WTC11 (cell line): ENCODE measurements around the gene B4GALNT3. TPM values are rescaled to one million over a fixed set of nuclear protein-coding genes. Genes with fewer than 3 reads are reported as not detected.

Experiments
- ATAC-seq: fragments of 200-7000 bp; cut with Tn5 transposase; 2 replicates; pipeline ENCODE4 v1.10.0; 2021; ENCODE audit warnings: mild to moderate bottlenecking, moderate library complexity
- CTCF ChIA-PET: fragments of 300-600 bp; sonication (Branson Sonifier 250); formaldehyde crosslinking; loops from one replicate; lab custom pipeline; 2021; ENCODE audit warnings: antibody characterized with exemption; lab: Charles Lee
- POLR2A ChIA-PET: fragments of 350-600 bp; sonication (Branson Sonifier 250); formaldehyde crosslinking; loops from one replicate; lab custom pipeline; 2021; ENCODE audit warnings: antibody characterized with exemption; lab: Charles Lee
- DNase-seq: peaks from one replicate; pipeline ENCODE4 v3.0.0; 2021; ENCODE audit warnings: low spot score
- H3K27ac Mint-ChIP-seq: 2 replicates; pipeline ENCODE4 v1.8.0; 2021; ENCODE audit warnings: mixed read lengths
- H3K27me3 Mint-ChIP-seq: 2 replicates; pipeline ENCODE4 v1.8.0; 2021; ENCODE audit warnings: low read depth, mild to moderate bottlenecking, moderate library complexity, mixed read lengths
- H3K36me3 Mint-ChIP-seq: 2 replicates; pipeline ENCODE4 v1.8.0; 2021; ENCODE audit warnings: mixed read lengths
- H3K4me1 Mint-ChIP-seq: 2 replicates; pipeline ENCODE4 v1.8.0; 2022; ENCODE audit warnings: mixed read lengths
- H3K4me3 Mint-ChIP-seq: 2 replicates; pipeline ENCODE4 v1.8.0; 2021; ENCODE audit warnings: mild to moderate bottlenecking, moderate library complexity, mixed read lengths
- H3K9me3 Mint-ChIP-seq: 2 replicates; pipeline ENCODE4 v1.8.0; 2021; ENCODE audit warnings: mixed read lengths
- CBFB ChIP-seq: sonication (generic); formaldehyde crosslinking; IDR thresholded peaks from 2 replicates; pipeline ENCODE4 v1.8.1; 2022; ENCODE audit warnings: mild to moderate bottlenecking, low read depth, missing genetic modification reagents
- CREB1 ChIP-seq: sonication (generic); formaldehyde crosslinking; IDR thresholded peaks from 2 replicates; pipeline ENCODE4 v1.8.0; 2023; ENCODE audit warnings: mild to moderate bottlenecking, missing genetic modification reagents
- ESRRA ChIP-seq: sonication (generic); formaldehyde crosslinking; IDR thresholded peaks from 2 replicates; pipeline ENCODE4 v1.8.1; 2022; ENCODE audit warnings: mild to moderate bottlenecking, missing genetic modification reagents, borderline replicate concordance
- ETV6 ChIP-seq: sonication (generic); formaldehyde crosslinking; IDR thresholded peaks from 2 replicates; pipeline ENCODE4 v1.8.1; 2022; ENCODE audit warnings: mild to moderate bottlenecking, missing genetic modification reagents
- GABPB1 ChIP-seq: sonication (generic); formaldehyde crosslinking; IDR thresholded peaks from 2 replicates; pipeline ENCODE4 v1.8.1; 2023; ENCODE audit warnings: mild to moderate bottlenecking, missing genetic modification reagents
- JUN ChIP-seq: sonication (generic); formaldehyde crosslinking; IDR thresholded peaks from 2 replicates; pipeline ENCODE4 v1.8.0; 2023; ENCODE audit warnings: mild to moderate bottlenecking, missing genetic modification reagents
- SMAD3 ChIP-seq: sonication (generic); formaldehyde crosslinking; IDR thresholded peaks from 2 replicates; pipeline ENCODE4 v1.8.0; 2022; ENCODE audit warnings: missing genetic modification reagents, mild to moderate bottlenecking, borderline replicate concordance
- TCF7 ChIP-seq: sonication (generic); formaldehyde crosslinking; IDR thresholded peaks from 2 replicates; pipeline ENCODE4 v1.8.0; 2022; ENCODE audit warnings: mild to moderate bottlenecking, low read depth, missing genetic modification reagents, moderate library complexity
- TP53 ChIP-seq: sonication (generic); formaldehyde crosslinking; IDR thresholded peaks from 2 replicates; pipeline ENCODE4 v1.8.1; 2023; ENCODE audit warnings: mild to moderate bottlenecking, missing genetic modification reagents
- ZNF121 ChIP-seq: sonication (generic); formaldehyde crosslinking; IDR thresholded peaks from 2 replicates; pipeline ENCODE4 v1.8.0; 2023; ENCODE audit warnings: missing genetic modification reagents
- ZNF671 ChIP-seq: fragments of 250-450 bp; sonication (Bioruptor Pico); IDR thresholded peaks from 2 replicates; pipeline ENCODE4 v1.8.0; 2021; ENCODE audit warnings: mild to moderate bottlenecking
- total RNA-seq: library from RNA; stranded (reverse); gene quantifications from 3 replicates; pipeline ENCODE4 v1.2.3, GENCODE V29; 2021
- TF ChIP-seq, protein P1 (sequence below): sonication (generic); formaldehyde crosslinking; IDR thresholded peaks from 2 replicates; pipeline ENCODE4 v1.8.1; 2023; ENCODE audit warnings: mild to moderate bottlenecking, missing genetic modification reagents
- TF ChIP-seq, protein P2 (sequence below): sonication (generic); formaldehyde crosslinking; IDR thresholded peaks from 2 replicates; pipeline ENCODE4 v1.8.0; 2022; ENCODE audit warnings: mild to moderate bottlenecking, missing genetic modification reagents
- TF ChIP-seq, protein P3 (sequence below): sonication (generic); formaldehyde crosslinking; IDR thresholded peaks from 2 replicates; pipeline ENCODE4 v1.8.1; 2023; ENCODE audit warnings: mild to moderate bottlenecking, missing genetic modification reagents, moderate library complexity
- TF ChIP-seq, protein P4 (sequence below): sonication (generic); formaldehyde crosslinking; IDR thresholded peaks from 2 replicates; pipeline ENCODE4 v1.8.1; 2023; ENCODE audit warnings: mild to moderate bottlenecking, moderate library complexity, missing genetic modification reagents
- TF ChIP-seq, protein P5 (sequence below): sonication (generic); formaldehyde crosslinking; IDR thresholded peaks from 2 replicates; pipeline ENCODE4 v1.8.1; 2022; ENCODE audit warnings: mild to moderate bottlenecking, moderate library complexity, missing genetic modification reagents
- TF ChIP-seq, protein P6 (sequence below): sonication (generic); formaldehyde crosslinking; IDR thresholded peaks from 2 replicates; pipeline ENCODE4 v1.8.0; 2023; ENCODE audit warnings: missing genetic modification reagents
- TF ChIP-seq, protein P7 (sequence below): sonication (generic); formaldehyde crosslinking; IDR thresholded peaks from 2 replicates; pipeline ENCODE4 v1.8.1; 2022; ENCODE audit warnings: mild to moderate bottlenecking, missing genetic modification reagents, moderate library complexity, borderline replicate concordance
- TF ChIP-seq, protein P8 (sequence below): fragments of 250-450 bp; sonication (Bioruptor Pico); IDR thresholded peaks from 2 replicates; pipeline ENCODE4 v1.8.0; 2021; ENCODE audit warnings: mild to moderate bottlenecking

B4GALNT3 gene
- total RNA-seq, 1 experiment from 2014 or later = 19.0 TPM

DNA sequence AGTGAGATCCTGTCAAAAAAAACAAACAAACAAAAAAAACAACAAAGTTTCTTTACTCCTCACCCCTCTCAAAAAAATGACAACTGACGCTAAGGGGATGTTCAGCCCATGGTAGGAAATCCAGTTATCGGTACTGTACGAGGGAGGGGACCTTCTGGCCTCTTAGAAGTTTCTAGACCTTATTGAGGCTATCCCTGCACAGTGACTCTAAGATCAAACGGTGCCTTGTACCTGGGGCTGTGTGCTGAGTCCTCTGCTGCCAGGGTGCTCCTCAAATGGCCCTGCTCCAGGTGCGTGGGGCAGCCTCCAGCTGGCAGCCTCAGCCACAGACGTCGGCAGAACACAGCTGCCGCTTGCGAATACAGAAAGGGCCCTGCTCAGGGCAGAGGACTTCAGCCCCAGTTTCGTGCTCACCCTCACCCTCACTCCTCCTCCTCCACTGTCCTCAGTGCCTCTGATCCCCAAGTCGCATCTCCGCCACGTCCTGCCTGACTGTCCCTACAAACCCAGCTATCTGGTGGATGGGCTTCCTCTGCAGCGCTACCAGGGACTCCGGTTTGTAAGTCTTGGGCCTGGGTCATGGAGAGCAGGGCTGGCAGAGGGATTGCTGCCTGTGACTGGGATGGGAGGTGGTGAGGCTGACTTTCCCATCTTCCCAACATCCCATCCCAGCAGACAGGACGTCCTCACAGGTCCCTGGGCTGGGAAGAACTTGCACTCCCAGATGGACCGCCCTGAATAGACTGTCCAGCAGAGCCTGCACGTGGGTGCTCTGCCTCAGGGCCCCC, 90.9 kb downstream of the B4GALNT3 start:
- Mint-ChIP-seq H3K9me3 (peaks cover 4% of the 10 kb centered on the region; the same call in 1 of the 2 replicates), H3K27ac (no peak overlapping the region), H3K4me3 (no peak overlapping the region), H3K36me3 (peaks cover 7% of the 10 kb centered on the region), H3K27me3 (no peaks in the 10 kb centered on the region), H3K4me1 (no peaks in the 10 kb centered on the region; the same call in 1 of the 2 replicates)
- TF ChIP-seq, protein P1, sequence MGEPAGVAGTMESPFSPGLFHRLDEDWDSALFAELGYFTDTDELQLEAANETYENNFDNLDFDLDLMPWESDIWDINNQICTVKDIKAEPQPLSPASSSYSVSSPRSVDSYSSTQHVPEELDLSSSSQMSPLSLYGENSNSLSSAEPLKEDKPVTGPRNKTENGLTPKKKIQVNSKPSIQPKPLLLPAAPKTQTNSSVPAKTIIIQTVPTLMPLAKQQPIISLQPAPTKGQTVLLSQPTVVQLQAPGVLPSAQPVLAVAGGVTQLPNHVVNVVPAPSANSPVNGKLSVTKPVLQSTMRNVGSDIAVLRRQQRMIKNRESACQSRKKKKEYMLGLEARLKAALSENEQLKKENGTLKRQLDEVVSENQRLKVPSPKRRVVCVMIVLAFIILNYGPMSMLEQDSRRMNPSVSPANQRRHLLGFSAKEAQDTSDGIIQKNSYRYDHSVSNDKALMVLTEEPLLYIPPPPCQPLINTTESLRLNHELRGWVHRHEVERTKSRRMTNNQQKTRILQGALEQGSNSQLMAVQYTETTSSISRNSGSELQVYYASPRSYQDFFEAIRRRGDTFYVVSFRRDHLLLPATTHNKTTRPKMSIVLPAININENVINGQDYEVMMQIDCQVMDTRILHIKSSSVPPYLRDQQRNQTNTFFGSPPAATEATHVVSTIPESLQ (CRISPR knock-in tag) = no peak
- no peak for TF ChIP-seq TP53 (CRISPR knock-in tag)
- TF ChIP-seq, protein P2, sequence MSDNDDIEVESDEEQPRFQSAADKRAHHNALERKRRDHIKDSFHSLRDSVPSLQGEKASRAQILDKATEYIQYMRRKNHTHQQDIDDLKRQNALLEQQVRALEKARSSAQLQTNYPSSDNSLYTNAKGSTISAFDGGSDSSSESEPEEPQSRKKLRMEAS (CRISPR knock-in tag) = no peak
- no peak for TF ChIP-seq CREB1 (CRISPR knock-in tag)
- no peak for TF ChIP-seq ETV6
- TF ChIP-seq, protein P3, sequence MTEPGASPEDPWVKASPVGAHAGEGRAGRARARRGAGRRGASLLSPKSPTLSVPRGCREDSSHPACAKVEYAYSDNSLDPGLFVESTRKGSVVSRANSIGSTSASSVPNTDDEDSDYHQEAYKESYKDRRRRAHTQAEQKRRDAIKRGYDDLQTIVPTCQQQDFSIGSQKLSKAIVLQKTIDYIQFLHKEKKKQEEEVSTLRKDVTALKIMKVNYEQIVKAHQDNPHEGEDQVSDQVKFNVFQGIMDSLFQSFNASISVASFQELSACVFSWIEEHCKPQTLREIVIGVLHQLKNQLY (CRISPR knock-in tag) = no peak
- TF ChIP-seq, protein P4, sequence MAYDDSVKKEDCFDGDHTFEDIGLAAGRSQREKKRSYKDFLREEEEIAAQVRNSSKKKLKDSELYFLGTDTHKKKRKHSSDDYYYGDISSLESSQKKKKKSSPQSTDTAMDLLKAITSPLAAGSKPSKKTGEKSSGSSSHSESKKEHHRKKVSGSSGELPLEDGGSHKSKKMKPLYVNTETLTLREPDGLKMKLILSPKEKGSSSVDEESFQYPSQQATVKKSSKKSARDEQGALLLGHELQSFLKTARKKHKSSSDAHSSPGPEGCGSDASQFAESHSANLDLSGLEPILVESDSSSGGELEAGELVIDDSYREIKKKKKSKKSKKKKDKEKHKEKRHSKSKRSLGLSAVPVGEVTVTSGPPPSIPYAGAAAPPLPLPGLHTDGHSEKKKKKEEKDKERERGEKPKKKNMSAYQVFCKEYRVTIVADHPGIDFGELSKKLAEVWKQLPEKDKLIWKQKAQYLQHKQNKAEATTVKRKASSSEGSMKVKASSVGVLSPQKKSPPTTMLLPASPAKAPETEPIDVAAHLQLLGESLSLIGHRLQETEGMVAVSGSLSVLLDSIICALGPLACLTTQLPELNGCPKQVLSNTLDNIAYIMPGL (CRISPR knock-in tag) = no peak
- TF ChIP-seq, protein P5, sequence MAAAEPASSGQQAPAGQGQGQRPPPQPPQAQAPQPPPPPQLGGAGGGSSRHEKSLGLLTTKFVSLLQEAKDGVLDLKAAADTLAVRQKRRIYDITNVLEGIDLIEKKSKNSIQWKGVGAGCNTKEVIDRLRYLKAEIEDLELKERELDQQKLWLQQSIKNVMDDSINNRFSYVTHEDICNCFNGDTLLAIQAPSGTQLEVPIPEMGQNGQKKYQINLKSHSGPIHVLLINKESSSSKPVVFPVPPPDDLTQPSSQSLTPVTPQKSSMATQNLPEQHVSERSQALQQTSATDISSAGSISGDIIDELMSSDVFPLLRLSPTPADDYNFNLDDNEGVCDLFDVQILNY (CRISPR knock-in tag) = no peak
- TF ChIP-seq JUN (CRISPR knock-in tag) = no peak
- TF ChIP-seq ESRRA (CRISPR knock-in tag) = no peak
- TF ChIP-seq SMAD3 (CRISPR knock-in tag) = no peak
- TF ChIP-seq, protein P6, sequence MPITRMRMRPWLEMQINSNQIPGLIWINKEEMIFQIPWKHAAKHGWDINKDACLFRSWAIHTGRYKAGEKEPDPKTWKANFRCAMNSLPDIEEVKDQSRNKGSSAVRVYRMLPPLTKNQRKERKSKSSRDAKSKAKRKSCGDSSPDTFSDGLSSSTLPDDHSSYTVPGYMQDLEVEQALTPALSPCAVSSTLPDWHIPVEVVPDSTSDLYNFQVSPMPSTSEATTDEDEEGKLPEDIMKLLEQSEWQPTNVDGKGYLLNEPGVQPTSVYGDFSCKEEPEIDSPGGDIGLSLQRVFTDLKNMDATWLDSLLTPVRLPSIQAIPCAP = no peak
- no peak for TF ChIP-seq GABPB1 (CRISPR knock-in tag)
- TF ChIP-seq ZNF671 (CRISPR knock-in tag) = no peak
- no peak for TF ChIP-seq ZNF121 (CRISPR knock-in tag)
- TF ChIP-seq, protein P7, sequence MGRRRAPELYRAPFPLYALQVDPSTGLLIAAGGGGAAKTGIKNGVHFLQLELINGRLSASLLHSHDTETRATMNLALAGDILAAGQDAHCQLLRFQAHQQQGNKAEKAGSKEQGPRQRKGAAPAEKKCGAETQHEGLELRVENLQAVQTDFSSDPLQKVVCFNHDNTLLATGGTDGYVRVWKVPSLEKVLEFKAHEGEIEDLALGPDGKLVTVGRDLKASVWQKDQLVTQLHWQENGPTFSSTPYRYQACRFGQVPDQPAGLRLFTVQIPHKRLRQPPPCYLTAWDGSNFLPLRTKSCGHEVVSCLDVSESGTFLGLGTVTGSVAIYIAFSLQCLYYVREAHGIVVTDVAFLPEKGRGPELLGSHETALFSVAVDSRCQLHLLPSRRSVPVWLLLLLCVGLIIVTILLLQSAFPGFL (CRISPR knock-in tag) = no peak
- no peak for TF ChIP-seq CBFB (CRISPR knock-in tag)
- TF ChIP-seq TCF7 (CRISPR knock-in tag) = no peak
- TF ChIP-seq, protein P8, sequence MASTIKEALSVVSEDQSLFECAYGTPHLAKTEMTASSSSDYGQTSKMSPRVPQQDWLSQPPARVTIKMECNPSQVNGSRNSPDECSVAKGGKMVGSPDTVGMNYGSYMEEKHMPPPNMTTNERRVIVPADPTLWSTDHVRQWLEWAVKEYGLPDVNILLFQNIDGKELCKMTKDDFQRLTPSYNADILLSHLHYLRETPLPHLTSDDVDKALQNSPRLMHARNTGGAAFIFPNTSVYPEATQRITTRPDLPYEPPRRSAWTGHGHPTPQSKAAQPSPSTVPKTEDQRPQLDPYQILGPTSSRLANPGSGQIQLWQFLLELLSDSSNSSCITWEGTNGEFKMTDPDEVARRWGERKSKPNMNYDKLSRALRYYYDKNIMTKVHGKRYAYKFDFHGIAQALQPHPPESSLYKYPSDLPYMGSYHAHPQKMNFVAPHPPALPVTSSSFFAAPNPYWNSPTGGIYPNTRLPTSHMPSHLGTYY (CRISPR knock-in tag) = no peak
- ATAC-seq = no peak
- DNase-seq = no peak
- ChIA-PET CTCF (interaction anchor here (1.0 to 1.3 kb wide), 2 partner anchors 25 to 108 kb away, joined by 3 to 4 read pairs; no protein-coding TSS in a partner anchor), POLR2A (no interaction called here)
